Renal cortex interstitium (tissue), 11 donors: ENCODE data around the gene CHSY3. TPM values are rescaled to one million over a fixed set of nuclear protein-coding genes. Genes with fewer than 3 reads are reported as not detected.
A peak's percentile ranks its signal among the peaks of the same experiment; 100 is the strongest.

Experiments used
- DNase-seq, 11 donors: peaks; one replicate each; pipeline ENCODE4 v3.0.0-alpha.2; 2013; ENCODE audit warnings: low read depth in 9 of 11, low spot score in 4 of 11; ENCODE audit errors: extremely low read depth in 1 of 11
- polyA plus RNA-seq, 3 donors: library from polyadenylated mRNA; unstranded; fragments of 120-200 nt; gene quantifications; one replicate each; pipeline ENCODE4 v1.2.1, GENCODE V29; 2013; ENCODE audit not compliant: insufficient read length in 3 of 3

CHSY3 gene
- polyA plus RNA-seq, 3 donors, result 3.0 to 4.0 (median 3.5) TPM

DNA sequence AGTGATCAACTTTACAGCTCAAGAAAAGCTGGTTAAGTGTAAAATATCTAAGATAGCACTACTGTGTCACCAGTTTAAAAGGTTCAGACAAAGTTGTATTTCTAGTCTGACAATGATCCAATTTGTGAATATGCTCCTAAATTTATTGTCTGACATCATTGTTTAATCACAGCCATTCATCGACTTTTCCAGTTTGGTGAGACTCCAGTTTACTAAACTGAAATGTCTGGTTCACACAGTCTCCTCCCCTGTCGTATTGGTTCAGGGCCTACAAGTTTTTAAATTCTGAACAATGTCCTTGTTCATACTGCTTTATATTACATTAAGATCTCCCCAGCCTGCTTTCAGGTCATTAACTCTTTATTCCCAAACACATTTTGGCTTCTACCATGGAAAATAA is 161.4 kb downstream of the CHSY3 start:
- DNase-seq, result no peak

DNA sequence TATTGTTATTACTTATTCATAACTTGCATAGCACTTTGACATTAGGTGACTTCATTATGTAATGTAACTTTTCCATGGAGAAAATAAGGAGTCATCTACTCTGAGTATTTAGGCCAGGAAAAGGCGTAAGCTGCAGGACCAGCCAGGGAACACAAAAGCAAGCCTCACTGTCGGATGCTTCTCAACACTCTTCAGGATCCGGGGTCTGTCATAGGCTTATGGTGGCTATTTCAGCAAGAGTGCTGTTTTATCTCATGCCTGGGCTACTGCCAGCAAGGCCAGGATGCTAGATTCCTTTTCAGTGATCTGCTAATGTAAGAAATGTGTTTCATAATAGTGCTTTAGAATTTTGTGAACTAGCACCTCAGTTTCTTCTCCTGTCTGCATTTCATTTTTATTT is 162.4 kb downstream of the CHSY3 start:
- DNase-seq, result no peak

DNA sequence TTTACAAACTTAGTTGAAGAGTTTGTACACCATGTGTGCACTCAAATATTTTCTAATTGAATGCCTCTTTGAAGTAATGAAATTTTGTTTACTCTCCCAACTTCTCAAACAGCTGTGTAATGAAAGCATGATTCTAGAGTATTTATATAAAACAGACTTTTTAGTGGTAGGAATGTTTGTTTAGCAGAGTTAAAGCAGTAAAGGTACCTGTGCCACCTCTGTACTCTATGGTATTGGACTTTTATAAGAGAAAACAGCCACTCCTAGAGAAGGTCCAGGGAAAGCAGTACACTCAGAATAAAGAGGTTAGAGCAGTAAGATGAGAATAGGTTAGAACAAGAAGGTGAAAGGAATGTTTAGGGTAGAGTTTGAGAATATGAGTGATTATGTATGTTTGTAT is 163.1 kb downstream of the CHSY3 start:
- no peak for DNase-seq

DNA sequence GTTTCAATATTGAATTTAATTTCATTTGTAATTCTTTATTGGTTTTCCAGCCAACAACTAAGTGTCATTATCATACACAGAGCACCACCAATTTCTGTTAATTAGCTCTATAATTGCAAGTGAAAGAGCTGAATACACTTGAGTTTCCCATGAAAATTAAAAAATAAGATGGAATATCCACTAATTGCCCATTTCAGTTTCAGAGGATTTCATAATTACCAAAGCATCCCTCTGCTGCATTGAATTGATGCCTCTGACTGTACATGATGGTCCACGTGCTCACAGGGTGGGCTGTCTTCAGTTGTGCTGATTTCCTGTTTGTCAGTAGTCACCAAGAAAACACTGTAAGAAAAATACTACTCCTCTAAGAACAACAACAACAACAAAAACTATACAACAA is 163.8 kb downstream of the CHSY3 start:
- DNase-seq, result no peak

DNA sequence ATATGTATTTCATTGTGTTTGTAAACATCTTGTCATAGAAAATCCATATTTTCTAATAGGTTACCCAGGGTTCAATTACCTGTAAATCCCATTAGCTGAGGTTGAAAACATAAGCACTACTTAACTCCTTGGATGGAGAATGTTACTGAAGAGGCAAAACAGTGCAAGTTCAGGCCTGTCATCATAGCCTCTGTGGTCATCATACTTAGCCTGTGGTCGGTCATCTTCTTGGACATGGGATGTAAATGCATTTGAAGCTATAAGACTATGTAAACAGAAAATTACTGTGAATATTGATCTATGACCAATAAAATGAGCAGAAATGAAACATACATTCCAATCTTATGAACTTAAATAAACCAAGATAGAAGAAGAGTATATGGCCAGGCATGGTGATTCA is 164.7 kb downstream of the CHSY3 start:
- DNase-seq, result no peak

DNA sequence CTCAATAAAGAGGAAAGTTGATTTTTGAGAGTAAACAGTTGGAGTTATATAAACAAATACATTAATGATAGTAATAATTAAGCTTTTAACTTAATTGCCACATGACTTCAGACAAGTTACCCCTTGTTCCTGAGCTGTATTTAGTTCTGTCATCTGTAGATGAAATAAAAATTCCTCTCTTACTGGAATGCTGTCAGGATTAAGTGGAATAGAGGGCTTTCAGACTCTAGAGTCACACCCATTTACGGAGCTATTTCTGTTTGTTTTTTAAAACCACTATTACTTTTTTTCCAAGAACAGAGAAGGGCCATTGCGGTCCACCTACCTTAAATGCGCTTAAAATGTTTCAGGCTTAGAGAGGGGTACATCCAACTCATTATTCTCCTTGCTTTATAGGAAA is 170.6 kb downstream of the CHSY3 start:
- no peak for DNase-seq

DNA sequence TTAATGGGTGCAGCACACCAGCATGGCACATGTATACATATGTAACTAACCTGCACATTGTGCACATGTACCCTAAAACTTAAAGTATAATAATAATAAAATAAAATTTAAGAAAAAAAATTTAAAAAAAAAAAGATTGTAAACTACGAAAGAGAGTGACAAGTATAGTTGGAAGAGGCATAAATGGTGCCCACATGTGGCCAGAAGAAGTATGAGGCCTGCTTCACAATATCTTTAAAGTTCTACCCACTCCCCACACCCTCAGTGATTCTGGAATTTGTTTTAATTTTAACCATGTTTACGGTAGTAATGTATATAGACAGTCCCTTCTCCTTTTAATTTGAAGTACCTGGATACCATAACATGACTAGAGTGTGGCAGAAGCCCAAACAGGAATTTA is 172.7 kb downstream of the CHSY3 start:
- DNase-seq, result no peak

DNA sequence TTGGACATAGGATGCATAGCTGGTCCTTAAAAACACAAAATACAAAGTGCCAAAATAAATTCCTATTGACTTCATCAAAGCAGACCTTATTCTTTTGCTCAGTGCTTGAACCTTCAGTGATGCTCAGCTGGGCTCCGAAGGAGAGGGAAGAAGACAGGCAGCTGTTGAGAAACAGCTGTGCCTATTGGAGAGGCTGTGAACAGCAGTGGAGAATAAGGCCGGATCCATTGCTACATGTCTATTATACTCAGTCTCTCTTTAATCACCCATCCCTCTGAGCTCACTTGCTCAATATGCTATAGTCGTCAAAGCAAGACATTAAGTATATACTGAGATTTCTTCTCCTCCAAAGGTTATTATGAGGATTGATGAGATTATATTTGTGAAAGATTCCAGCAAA is 174.4 kb downstream of the CHSY3 start:
- no peak for DNase-seq

DNA sequence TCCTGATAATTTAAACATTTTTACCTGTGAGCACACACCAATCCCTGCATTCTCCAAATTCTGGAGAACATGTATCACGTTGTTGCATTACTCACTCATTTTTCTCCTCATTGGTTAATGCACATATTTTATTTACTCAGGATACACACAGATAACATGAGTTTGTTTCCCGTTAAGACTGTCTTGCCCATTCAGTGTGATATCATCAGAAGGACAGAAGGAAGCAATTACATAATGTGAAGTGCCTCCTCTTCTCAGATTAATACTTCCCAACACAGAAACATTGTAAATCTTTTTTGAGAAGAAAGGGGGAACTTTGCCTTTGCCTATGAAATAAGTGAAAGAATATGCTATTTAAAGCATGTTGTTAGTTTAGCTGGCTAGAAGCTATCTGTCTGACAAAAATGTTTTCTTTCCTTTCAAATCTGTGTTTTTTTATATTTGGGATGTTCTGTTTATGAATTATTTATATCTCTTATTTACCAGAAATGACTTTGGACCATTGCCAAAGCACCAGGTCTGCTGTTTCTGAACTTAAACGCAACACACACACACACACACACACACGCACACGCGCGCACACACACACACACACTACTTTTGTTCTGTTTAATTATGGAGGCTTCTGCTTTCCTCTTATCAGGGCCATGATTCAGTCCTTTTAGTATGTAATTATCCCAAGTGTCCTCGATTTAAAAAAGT is 186.5 kb downstream of the CHSY3 start:
- DNase-seq, result peak in 5 of 11 donors; percentile 2 to 17 (median 13)

DNA sequence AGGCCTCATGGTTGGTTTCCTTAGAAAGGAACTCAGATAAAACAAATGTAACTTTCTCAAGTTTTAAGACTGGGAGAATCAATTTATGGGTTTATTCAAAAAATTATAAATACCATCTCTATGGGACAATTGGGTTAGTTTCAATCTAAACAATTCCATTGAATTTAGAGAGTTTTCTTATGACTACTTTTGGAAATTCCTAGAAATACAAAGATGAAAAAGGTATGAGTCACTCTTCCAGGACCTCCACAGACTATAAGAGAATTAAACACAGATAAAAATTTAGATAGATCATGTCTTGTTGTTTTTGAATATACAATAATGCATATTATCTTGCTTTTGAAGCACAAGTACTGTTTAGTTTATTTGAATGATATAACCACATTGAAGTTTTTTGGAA is 188.7 kb downstream of the CHSY3 start:
- no peak for DNase-seq

DNA sequence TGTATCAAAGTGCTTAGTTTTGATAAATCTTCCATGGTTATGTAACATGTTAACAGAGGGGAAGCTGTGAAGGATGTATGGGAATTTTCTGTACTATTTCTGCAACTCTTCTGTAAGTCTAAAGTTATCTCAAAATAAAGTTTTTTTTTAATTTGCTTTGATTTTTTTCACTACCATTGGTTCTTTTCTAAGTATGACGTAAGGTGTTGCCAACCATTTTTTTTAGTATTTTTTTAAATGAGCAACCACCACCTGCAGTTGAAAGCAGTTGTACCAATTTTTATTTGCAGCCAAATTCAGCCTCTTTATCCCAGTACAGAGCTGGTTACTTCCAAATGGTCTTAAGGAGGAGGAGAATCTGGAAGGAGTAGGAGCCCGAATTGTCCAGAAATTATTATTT is 192.2 kb downstream of the CHSY3 start:
- no peak for DNase-seq

DNA sequence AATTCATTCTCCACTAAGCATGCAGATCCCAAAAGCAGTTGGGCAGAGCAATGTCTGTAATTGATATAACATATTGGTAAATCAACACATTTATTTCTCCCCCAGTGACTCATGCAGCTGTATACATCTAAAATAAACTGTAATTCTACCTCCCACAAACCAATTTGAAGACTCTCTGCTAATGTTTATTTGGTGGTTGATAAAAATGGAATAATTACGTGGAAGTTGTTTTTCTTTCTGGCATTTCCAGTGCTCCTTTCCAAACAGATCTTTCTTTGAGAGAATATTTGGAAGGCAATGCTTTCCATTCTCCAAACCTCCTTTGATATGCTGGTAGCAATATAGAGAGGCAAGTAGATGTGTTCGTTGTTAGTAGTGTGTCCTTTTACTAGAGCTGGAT is 194.7 kb downstream of the CHSY3 start:
- no peak for DNase-seq

DNA sequence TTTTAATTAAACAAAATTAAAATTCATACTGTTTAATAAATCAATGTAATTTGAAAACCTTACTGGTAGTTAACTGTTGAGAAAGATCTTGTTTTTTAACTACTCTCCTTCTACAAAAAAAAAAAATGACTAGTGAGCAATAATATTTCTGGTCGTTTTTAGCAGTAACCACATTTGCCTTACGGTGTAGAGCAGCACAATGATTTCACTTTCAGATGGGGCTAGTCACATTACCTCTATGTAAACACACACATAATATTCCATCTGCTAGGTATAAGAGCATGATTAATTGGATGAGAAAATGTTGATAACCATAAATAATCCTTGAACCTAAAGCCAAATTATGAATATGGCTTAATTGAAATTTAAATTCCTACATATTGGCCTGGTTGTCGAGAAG is 198.1 kb downstream of the CHSY3 start:
- DNase-seq, result no peak

DNA sequence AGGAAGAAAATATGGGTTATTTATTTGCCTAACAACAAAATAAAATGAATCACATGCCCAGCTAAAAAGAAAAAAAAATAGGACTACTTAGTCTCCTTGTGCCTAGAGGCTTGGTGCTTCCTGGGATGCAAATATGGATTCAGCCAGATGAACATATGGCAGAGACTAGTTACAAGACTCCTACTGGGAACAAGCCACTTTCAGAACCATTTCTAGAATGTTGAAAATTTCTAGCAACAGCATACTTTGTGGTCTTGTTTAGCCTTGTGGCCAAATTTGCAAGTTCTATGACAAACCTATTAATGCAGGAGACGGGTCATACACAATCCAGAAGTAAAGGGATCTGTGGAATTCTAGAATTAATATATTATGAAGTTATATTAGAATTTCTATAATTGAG is 198.7 kb downstream of the CHSY3 start:
- DNase-seq, result no peak

DNA sequence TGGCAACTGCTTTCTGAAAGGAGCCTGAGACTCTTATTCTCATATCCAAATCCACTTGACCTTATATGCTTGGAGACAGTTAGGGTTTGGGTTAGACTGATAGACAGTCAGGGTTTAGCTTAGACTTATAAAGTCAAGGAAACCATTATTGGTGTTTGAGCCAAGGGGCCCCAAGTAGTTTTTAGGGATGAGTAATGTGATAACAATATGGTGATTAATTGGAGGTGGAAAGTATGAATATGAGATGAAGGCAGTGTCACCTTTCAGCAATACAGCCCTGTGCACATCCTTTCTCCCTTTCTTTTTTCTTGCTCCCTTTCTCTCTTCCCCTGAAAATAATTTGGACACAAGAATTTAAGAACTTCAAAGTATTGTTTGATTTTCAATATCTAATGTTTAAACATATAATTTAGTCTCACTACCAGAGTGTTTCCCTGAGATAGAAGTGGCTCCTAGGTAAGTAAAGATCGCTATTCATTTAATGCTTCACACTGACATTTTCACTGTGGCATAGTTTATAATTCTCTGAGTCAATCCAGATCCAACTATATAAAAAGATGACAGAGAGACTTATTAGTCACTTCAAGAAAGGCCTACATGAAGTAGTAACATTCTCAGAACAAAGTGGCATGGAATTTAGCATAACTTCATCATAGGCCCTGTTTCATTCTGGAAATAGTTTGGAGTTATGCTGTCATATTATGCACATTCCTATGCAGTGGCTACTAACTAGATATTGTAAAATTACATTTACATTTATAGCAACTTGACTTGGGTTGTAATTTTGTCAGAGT is 200.8 kb downstream of the CHSY3 start:
- DNase-seq, result no peak

DNA sequence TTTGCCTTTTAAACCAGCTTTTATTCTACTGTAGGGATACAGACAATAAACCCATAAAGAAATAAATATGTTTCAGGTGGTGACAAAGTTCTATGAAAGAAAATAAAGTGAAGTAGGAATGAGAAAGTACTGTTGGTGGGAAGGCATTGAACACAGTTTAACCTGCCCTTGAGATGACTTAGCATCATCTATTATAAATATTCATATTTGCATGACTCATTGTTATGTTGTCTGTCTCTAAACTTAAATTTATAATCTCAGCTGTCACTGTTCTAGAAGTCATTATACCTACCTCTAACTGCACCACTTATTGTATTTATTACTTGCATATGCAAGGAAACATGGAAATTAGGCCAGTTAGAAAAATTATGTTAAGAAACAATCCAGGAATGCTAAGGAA is 202.2 kb downstream of the CHSY3 start:
- DNase-seq, result no peak

DNA sequence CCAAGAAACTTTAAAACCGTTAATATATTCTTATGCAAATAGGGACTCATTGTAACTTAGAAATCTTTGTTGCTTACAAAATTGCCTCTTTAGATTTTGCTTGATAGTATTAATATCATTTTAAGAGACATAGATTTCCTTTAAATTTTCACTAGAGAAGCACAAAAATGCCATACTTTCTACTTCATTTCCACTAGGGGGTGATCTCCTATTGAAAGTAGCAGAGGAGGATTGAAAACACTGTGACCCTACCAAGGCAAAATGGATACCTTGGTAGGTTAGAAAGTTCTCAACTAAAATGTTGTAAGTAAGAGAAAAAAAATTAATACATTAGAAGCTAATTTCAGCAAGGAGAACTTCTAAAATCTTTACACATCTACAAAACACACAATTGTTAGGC is 204.9 kb downstream of the CHSY3 start:
- DNase-seq, result peak in 3 of 11 donors; percentile 4 to 13 (median 9)

DNA sequence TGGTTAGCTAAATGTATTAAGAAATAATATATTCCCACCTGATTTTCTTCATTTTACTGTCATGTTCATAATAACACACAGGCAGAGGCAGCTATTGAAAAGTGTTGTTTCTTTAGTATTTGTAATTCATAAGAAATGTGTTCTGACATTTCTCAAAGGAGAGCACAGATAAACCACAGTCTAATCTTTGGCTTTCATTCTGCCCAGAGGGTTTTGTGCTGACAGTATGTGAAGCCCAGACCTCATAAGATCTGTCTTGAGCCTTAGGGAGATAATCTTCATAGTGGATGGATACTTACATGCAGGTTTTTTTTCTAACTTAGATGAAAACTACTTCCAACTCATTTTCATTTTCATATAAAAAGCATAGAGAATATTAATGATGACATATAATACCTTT is 206.1 kb downstream of the CHSY3 start:
- no peak for DNase-seq

DNA sequence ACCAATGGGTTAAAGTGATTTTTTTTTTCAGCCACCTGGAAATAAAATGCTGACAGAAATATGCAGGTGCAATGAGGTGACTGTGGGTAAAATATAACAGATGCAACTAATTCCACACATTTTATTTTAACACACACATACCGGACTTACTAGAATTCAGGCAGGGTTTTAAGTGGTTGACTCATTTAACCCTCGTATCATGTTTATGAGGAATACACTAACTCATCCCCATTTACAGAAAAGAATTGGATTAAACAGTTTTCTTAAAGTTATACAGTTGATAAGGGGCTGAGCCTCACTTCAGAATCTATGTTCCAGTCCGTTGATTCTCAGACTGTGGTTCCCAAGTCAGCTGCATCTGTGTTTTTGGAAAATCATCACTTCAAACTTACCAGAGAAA is 207.5 kb downstream of the CHSY3 start:
- no peak for DNase-seq

DNA sequence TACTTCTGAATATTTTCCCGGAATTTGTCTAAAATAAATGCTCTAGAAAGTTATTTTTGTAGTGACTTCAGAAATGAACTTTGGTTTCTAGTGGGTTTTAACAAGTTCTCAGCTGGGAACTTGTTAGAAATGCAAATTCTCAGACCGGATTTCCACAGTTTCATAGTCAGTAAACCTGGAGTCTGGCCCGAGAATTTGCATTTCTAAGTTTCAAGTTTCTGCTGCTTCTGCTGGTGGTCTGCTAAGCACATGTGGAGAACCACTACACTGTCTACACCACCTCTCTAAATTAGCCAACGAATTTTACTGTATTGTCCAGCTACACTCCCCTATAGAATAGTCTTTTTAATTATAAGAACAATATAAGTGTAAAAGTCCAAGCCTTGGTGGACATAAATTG is 208.0 kb downstream of the CHSY3 start:
- no peak for DNase-seq

DNA sequence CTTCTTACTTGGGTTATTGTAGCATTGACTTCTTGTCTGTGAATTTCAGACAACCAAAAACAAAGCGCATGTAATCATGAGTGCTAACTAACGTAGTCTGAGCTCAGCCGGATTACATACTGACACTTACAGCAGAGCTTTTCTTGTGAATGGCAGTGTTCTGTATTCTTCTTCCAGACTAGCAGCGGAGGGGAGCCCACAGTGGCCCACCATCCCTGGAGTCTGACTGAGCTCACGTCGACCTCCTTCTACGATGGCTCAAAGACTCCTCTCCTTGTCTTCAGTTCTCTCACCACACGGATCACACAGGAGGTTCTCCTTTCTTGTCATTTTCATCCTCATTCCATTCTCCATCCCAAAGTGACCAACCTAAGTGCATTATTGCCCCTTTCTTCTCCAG is 211.4 kb downstream of the CHSY3 start:
- no peak for DNase-seq
